ENCODE measurements around the gene GABRB1.
"Not testable (repeated sequence)": the region's sequence is repeated elsewhere in the genome, so short reads cannot be mapped to it uniquely, and the experiment has no call there.

GABRB1 gene

DNA sequence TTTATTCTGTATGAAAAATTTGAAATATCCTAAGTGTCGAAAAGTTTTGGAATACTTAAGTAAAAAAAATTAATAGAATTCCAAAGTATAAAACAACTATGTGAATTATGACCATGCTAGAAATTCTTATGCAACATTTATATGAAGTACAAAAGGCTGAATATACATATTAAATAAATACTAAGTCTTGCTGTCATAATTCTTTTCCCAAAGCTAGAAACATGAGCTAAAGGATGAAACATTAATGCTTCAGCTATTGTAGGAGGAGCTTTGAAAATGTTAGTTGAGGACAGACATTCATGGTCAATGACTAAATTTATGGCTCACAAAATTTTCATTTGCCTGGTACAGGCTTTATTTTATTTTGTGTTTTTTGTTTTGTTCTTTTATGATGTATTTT, 207.3 kb downstream of the GABRB1 start:
- H3K4me1 Mint-ChIP-seq, result no peaks in the 10 kb centered on the region
- H3K9me3 Mint-ChIP-seq, result peaks cover 2% of the 10 kb centered on the region
- no peaks in the 10 kb centered on the region for H3K36me3 Mint-ChIP-seq
- no peak overlapping the region for H3K4me3 Mint-ChIP-seq
- H3K27ac Mint-ChIP-seq, result no peak overlapping the region
- H3K27me3 Mint-ChIP-seq, result no peaks in the 10 kb centered on the region
- no peak for ATAC-seq

DNA sequence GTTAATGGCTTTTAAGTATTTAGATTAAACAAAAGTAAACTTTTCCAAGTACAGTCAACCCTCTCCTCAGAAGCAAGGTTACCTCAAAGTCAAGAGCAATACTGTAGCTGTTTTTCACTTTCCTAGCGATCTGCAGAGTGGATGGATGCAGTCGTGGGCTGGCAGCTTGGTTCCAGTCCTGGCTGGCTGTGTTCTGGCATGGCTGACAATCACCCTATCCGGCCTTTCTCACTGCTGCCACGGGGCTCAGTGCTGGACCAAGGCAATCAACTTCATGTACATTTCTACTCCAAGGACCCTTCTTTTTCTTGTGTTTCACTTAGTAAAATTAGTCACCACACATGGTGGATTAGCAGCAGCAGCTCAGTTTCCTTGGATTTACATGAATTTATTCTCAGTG, 208.3 kb downstream of the GABRB1 start:
- no peak overlapping the region for H3K4me3 Mint-ChIP-seq
- peak; percentile 51 for ATAC-seq
- no peaks in the 10 kb centered on the region for H3K27me3 Mint-ChIP-seq
- H3K27ac Mint-ChIP-seq, result no peak overlapping the region
- no peaks in the 10 kb centered on the region for H3K4me1 Mint-ChIP-seq
- no peaks in the 10 kb centered on the region for H3K36me3 Mint-ChIP-seq
- peaks cover 2% of the 10 kb centered on the region for H3K9me3 Mint-ChIP-seq

DNA sequence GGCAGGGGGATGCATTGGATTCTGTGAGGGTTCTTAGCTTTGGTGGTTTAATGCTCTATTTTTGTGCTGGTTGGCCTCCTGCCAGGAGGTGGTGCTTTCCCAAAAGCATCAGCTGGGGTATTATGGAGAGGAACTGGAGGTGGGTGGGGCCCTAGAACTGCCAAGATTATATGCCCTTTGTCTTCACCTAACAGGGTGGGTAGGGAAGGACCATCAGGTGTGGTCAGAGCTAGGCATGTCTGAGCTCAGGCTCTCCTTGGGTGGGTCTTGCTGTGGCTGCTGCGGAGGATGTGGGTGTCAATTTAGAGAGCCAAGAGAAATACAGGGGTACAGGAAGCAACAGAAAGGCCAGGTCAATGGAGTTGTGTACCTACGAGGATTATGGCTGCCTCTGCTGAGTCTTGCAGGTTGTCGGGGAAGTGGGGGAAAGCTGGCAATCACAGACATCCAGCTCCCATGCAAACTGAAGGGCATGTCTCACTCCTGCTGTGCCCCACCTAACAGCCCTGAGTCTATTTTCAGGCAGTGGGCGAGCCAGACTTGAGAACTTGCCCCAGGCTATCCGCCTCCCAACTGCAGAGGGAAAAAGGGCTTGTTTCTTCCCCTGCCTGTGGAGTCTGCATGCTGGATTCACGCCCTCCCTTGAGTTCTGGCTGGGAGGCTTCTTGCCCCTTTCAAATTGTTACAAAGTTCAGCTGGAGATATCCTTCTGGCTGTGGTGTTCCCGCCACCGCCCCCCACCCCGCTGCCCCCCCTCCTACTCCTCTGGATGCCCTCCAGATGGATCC, 220.2 kb downstream of the GABRB1 start:
- Mint-ChIP-seq H3K27ac (no peak overlapping the region), H3K9me3 (no peaks in the 10 kb centered on the region), H3K4me3 (no peak overlapping the region), H3K36me3 (no peaks in the 10 kb centered on the region), H3K27me3 (peaks cover 9% of the 10 kb centered on the region), H3K4me1 (no peaks in the 10 kb centered on the region)
- ATAC-seq, result no peak

DNA sequence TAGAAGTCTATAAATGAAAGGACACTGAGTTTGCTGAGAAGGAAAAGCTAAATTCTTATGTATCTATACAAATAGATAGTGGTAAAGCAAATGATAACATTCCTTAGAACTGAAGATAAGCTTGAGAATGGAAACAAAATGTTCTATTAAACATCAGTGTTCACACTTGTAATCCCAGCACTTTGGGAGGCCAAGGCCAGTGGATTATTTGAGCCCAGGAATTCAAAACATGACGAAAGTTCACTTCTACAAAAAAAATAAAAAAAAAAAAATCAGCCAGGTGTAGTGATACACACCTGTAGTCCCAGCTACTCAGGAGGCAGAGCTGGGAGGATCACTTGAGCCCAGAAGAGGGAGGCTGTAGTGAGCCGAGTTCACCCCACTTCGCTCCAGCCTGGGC, 232.4 kb downstream of the GABRB1 start:
- ATAC-seq, result no peak
- no peak overlapping the region for H3K27ac Mint-ChIP-seq

DNA sequence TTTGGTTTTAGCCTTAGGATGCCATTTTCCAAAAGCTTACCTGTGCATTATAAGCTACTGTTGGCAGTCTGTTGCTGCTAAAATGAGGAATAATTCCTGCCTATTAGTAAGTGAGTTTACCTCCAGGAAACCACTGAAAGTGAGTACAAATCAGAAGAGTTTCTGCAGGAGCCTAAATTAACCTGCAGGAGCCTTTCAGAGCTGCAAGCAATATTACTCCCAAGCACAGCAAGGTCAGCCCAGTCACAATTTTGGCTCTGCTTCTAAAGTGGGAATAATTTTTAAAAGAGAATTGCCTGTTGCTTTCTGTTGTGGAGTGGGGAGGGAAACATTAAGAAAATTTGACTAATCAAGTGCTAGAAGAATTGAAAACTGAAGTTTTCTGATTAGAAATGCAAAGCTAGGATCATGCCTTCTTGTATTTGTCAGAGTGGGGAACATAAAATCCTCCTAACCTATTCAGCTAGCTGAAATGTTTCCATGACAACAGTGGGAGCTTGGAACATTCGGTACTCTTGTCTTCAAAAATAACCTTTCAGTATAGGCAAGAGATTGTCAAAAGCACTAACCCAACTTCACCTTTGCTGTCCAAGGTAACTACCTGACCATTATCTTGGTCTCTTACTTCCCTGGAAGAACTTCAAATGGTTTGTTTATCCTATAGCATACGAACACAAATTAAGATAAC, 239.0 kb downstream of the GABRB1 start:
- Mint-ChIP-seq H3K27ac (no peak overlapping the region), H3K4me1 (no peaks in the 10 kb centered on the region), H3K9me3 (no peaks in the 10 kb centered on the region), H3K36me3 (no peaks in the 10 kb centered on the region), H3K4me3 (no peak overlapping the region), H3K27me3 (no peaks in the 10 kb centered on the region)
- no peak for ATAC-seq

More for the DNA sequence above, 232.4 kb downstream of the GABRB1 start:
- H3K36me3 Mint-ChIP-seq, result no peaks in the 10 kb centered on the region
- H3K9me3 Mint-ChIP-seq, result no peaks in the 10 kb centered on the region
- H3K27me3 Mint-ChIP-seq, result no peaks in the 10 kb centered on the region
- no peak overlapping the region for H3K4me3 Mint-ChIP-seq
- H3K4me1 Mint-ChIP-seq, result no peaks in the 10 kb centered on the region

DNA sequence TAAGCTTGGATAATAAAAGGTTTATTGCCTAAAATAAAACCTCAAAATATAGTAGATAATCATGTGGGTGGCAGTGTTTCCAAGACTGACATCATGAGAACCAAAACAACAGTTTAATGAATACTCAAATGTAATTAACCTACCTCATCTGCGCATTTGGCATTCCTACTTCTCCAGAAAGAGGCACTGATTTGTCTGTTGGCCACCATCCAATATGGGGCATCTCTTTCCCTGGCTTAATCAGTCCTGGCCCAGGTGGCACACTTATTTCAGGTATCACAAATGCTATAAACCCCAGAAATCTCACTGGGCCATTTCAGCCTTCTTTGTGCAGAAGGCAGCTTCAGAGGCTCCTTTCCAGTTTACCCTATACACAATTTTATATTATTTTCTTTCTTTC, 239.9 kb downstream of the GABRB1 start:
- no peaks in the 10 kb centered on the region for H3K4me1 Mint-ChIP-seq

DNA sequence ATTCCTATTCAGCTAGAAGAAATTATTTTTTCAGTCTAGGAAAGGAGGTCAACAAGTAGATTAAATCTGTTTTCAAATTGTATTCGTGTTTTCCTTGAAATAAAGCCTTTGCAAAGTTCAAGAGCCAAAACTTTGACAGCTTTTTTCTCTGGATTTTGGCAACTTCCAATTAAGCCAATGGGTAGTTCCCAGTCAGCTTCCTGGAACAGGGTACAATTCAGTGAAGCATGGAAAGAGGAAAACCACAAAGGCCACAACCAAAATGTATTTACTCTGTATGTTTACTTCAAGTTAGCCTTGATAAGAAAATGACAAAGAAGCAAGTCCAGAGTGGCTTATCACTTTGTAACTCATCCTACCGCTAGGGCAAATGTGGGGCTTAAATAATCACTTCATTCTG, 243.5 kb downstream of the GABRB1 start:
- Mint-ChIP-seq H3K36me3 (no peaks in the 10 kb centered on the region), H3K27ac (no peak overlapping the region), H3K9me3 (peaks cover 2% of the 10 kb centered on the region), H3K4me1 (no peaks in the 10 kb centered on the region), H3K4me3 (no peak overlapping the region), H3K27me3 (no peaks in the 10 kb centered on the region)
- ATAC-seq, result no peak

More for the DNA sequence above, 239.9 kb downstream of the GABRB1 start:
- no peaks in the 10 kb centered on the region for H3K36me3 Mint-ChIP-seq
- no peak overlapping the region for H3K4me3 Mint-ChIP-seq
- ATAC-seq, result no peak
- H3K9me3 Mint-ChIP-seq, result no peaks in the 10 kb centered on the region
- no peaks in the 10 kb centered on the region for H3K27me3 Mint-ChIP-seq
- H3K27ac Mint-ChIP-seq, result no peak overlapping the region

DNA sequence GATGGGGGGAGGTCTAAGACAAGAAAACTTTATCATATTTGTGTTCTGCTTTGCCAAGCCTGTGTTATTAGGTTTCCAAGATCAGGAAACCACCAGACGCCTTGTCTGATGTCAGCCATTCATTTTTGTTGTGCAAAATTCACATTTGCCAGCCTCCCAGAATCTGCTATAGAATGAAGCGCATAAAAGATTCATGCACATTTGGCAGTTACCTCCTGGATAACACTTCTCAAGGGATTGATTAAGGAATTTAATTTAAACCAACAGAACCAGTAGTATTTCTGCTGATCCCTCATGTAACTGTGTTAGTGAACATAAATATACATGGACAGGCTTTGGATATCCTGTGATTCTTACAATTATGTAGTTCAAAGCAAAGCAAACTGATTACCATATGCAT, 244.2 kb downstream of the GABRB1 start:
- no peak for ATAC-seq
- Mint-ChIP-seq H3K27ac (no peak overlapping the region), H3K27me3 (no peaks in the 10 kb centered on the region)

DNA sequence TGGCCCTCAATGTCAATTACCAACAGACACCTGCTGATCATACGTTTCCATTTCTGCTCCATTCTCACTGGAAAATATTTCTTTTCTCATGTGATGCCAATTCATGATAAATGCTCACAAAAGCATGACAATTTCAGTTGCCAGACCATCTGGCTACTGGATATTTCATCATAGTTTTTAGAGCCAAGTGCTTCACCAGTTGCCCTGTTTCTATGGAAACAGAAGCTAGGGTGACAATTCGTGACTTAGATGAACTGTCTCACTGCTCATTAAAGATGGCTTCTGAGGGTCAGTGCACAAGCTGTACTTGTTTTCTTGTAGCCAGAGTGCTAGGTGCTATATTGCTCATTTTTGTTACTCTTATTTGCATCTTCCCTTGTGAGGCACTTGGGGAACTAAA, 247.3 kb downstream of the GABRB1 start:
- Mint-ChIP-seq H3K27me3 (no peaks in the 10 kb centered on the region), H3K9me3 (peaks cover 2% of the 10 kb centered on the region), H3K27ac (no peak overlapping the region), H3K4me3 (no peak overlapping the region), H3K36me3 (no peaks in the 10 kb centered on the region), H3K4me1 (no peaks in the 10 kb centered on the region)
- no peak for ATAC-seq

More for the DNA sequence above, 244.2 kb downstream of the GABRB1 start:
- H3K4me1 Mint-ChIP-seq, result no peaks in the 10 kb centered on the region
- H3K9me3 Mint-ChIP-seq, result peaks cover 2% of the 10 kb centered on the region
- H3K36me3 Mint-ChIP-seq, result no peaks in the 10 kb centered on the region
- H3K4me3 Mint-ChIP-seq, result no peak overlapping the region

DNA sequence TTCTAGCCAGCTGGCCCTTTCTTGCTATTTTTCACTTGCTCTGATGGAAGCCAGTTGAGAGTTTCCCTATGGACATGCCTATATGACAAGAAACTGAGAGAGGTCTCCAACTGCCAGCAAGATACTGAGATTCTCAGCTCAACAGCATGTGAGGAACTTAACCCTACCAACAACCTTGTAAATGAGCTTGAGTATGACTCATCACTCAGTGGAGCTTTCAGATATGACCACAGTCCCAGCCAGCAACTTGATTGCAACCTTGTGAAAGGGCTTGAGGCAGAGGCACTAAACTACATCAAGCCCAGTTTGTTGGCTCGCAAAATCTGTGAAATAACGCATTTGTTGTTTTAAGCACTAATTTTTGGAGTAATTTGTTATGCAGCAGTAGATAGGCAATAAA, 256.4 kb downstream of the GABRB1 start:
- Mint-ChIP-seq H3K27me3 (peaks cover 19% of the 10 kb centered on the region), H3K4me1 (no peaks in the 10 kb centered on the region), H3K36me3 (no peaks in the 10 kb centered on the region), H3K27ac (no peak overlapping the region), H3K9me3 (peaks cover 5% of the 10 kb centered on the region), H3K4me3 (no peak overlapping the region)
- no peak for ATAC-seq

DNA sequence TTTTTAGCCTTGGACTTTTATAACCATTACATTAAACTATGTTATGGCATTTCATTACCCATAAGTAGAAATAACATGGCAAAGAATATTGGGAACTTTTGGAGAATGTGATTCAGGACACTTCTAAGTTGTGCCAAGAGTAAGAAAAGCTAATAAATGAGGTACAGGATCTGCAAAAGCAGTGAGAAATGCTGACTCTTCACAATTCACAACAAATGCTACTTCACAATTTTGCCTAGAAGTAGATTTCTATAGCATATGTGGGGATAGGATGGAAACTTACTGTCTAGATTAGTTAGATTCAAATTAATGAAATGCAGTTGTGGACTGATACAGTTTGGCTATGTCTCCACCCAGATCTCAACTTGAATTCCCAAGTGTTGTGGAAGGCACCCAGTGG, 258.4 kb downstream of the GABRB1 start:
- peaks cover 5% of the 10 kb centered on the region for H3K9me3 Mint-ChIP-seq
- peaks cover 19% of the 10 kb centered on the region for H3K27me3 Mint-ChIP-seq
- no peak overlapping the region for H3K4me3 Mint-ChIP-seq
- H3K27ac Mint-ChIP-seq, result no peak overlapping the region
- H3K36me3 Mint-ChIP-seq, result no peaks in the 10 kb centered on the region
- H3K4me1 Mint-ChIP-seq, result no peaks in the 10 kb centered on the region
- ATAC-seq, result no peak

DNA sequence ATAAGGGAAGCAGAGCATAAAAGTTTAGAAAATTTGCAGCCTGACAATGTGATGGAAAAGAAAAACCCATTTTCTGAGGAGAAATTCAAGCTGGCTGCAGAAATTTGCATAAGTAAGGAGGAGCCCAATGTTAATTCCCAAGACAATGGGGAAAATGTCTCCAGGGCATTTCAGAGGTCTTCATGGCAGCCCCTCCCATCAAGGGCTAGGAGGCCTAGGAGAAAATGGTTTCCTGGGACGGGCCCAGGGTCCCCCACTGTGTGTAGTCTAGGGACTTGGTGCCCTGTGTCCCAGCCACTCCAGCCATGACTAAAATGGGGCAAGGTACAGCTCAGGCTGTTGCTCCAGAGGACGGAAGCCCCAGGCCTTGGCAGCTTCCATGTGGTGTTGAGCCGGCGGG, 259.5 kb downstream of the GABRB1 start:
- not testable (repeated sequence) for H3K36me3 Mint-ChIP-seq, H3K9me3 Mint-ChIP-seq, H3K4me3 Mint-ChIP-seq, H3K4me1 Mint-ChIP-seq, ATAC-seq, H3K27ac Mint-ChIP-seq
- peaks cover 28% of the 10 kb centered on the region for H3K27me3 Mint-ChIP-seq

DNA sequence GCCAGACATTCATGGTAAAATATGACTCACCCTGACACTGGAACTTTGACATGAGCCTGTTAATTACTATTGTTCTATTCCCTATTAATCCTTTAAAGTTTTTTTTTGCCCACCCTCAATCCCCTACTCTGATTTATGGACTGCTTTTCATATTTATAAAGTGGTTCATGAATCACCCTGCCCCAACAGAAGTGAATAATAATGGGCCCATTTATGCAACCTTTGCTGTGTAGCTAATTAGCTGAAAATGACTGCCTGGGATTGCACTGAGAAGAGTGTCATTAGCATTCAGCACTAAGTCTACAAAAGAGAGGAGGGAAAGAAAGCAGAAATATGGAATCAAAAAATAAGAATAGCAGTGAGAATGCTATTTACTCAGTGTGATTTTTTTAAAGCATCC, 277.8 kb downstream of the GABRB1 start:
- no peaks in the 10 kb centered on the region for H3K9me3 Mint-ChIP-seq

DNA sequence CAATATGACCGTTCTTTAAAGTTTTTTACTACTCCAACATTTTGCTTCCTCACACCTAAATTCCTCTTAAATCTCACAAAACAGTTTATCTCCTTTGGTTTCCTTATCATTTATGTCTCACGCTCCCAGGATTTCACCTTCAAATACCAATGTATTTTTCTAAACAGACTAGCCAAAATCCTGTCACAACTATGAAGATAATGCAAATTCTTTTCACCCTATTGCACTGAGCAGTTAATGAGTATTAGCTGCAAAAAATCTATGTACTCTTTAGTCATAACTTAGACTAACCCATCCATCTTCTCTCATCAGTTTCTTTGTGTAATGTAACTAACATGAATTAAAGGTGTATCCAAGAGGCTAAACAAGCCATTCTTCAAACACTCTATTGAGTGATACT, 280.8 kb downstream of the GABRB1 start:
- no peak overlapping the region for H3K4me3 Mint-ChIP-seq
- ATAC-seq, result no peak
- no peaks in the 10 kb centered on the region for H3K27me3 Mint-ChIP-seq
- no peak overlapping the region for H3K27ac Mint-ChIP-seq
- H3K9me3 Mint-ChIP-seq, result no peaks in the 10 kb centered on the region
- H3K4me1 Mint-ChIP-seq, result no peaks in the 10 kb centered on the region
- H3K36me3 Mint-ChIP-seq, result no peaks in the 10 kb centered on the region

More for the DNA sequence above, 277.8 kb downstream of the GABRB1 start:
- Mint-ChIP-seq H3K36me3 (no peaks in the 10 kb centered on the region), H3K4me3 (no peak overlapping the region), H3K4me1 (no peaks in the 10 kb centered on the region), H3K27me3 (peaks cover 9% of the 10 kb centered on the region), H3K27ac (no peak overlapping the region)
- ATAC-seq, result no peak

DNA sequence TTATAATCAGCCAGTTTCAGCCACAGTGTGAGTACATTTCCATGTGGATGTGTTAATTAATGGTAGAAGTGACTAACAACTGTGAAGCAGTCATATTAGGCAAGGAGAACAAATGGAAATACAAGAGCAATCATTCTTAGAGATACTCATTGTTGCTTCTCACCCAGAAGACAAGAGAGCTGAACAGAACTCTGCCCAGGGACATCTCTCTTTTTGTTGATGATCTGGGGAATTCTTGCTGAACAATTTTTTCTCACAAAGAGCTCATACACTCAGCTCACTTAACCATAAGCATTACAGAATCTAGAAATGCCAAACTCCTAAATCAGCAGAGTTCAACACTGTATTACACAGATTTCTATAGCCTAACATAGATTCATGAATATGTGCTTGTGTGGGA, 282.0 kb downstream of the GABRB1 start:
- H3K27ac Mint-ChIP-seq, result no peak overlapping the region
- no peaks in the 10 kb centered on the region for H3K27me3 Mint-ChIP-seq
- H3K36me3 Mint-ChIP-seq, result no peaks in the 10 kb centered on the region
- no peaks in the 10 kb centered on the region for H3K4me1 Mint-ChIP-seq
- no peak overlapping the region for H3K4me3 Mint-ChIP-seq
- H3K9me3 Mint-ChIP-seq, result no peaks in the 10 kb centered on the region
- no peak for ATAC-seq

DNA sequence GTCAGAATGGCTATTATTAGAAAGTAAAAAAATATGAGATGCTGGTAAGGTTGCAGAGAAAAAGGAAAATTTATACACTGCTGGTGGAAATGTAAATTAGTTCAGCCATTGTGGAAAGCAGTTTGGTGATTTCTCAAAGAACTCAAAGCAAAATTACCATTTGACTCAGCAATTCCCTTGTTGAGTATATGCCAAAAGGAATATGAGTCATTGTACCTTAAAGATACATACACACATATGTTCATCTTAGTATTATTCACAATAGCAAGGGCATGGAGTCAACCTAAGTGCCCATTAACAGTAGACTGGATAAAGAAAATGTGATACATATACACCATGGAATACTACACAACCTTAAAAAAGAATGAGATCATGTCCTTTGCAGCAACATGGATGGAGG, 284.0 kb downstream of the GABRB1 start:
- Mint-ChIP-seq H3K36me3 (no peaks in the 10 kb centered on the region), H3K27ac (no peak overlapping the region), H3K27me3 (no peaks in the 10 kb centered on the region), H3K4me3 (no peak overlapping the region), H3K9me3 (no peaks in the 10 kb centered on the region), H3K4me1 (no peaks in the 10 kb centered on the region)
- no peak for ATAC-seq
